SK-N-SH (cell line): Measurements from ENCODE around the gene GHRHR.

Source experiments
- EZH2phosphoT487 ChIP-seq: fragments of 200-600 bp; sonication (generic); IDR thresholded peaks from 2 replicates; pipeline ENCODE4 v1.6.1; 2017; ENCODE audit warnings: low read depth, mixed run types, mild to moderate bottlenecking, antibody characterized with exemption, moderate library complexity, borderline replicate concordance
- GABPA ChIP-seq: IDR thresholded peaks from 2 replicates; pipeline ENCODE4 v1.4.0; 2012; ENCODE audit warnings: low read depth, mild to moderate bottlenecking
- MEF2A ChIP-seq: IDR thresholded peaks from 2 replicates; pipeline ENCODE4 v1.4.0; 2012; ENCODE audit warnings: low read depth, borderline replicate concordance
- NRF1 ChIP-seq: IDR thresholded peaks from 2 replicates; pipeline ENCODE4 v1.6.1; 2012; ENCODE audit warnings: low read depth, mild to moderate bottlenecking, low read length
- POLR2AphosphoS5 ChIP-seq: IDR thresholded peaks from 2 replicates; pipeline ENCODE4 v1.6.1; 2012; ENCODE audit warnings: low read depth, low read length
- SIN3A ChIP-seq: IDR thresholded peaks from 2 replicates; pipeline ENCODE4 v1.6.1; 2012; ENCODE audit warnings: low read depth, mild to moderate bottlenecking, low read length, moderate library complexity, borderline replicate concordance
- SMC3 ChIP-seq: IDR thresholded peaks from 2 replicates; pipeline ENCODE4 v1.6.1; 2012; ENCODE audit warnings: low read depth, low read length, improper control_type of control experiment
- TAF1 ChIP-seq: IDR thresholded peaks from 2 replicates; pipeline ENCODE4 v1.6.1; 2012; ENCODE audit warnings: low read depth, mild to moderate bottlenecking, low read length, moderate library complexity, borderline replicate concordance
- YY1 ChIP-seq: IDR thresholded peaks from 2 replicates; pipeline ENCODE4 v1.4.0; 2012; ENCODE audit warnings: low read depth, mild to moderate bottlenecking
- TF ChIP-seq, protein P1 (sequence below): fragments of 200-600 bp; sonication (generic); IDR thresholded peaks from 2 replicates; pipeline ENCODE4 v1.6.1; 2017; ENCODE audit warnings: antibody characterized with exemption, mild to moderate bottlenecking, moderate library complexity

DNA sequence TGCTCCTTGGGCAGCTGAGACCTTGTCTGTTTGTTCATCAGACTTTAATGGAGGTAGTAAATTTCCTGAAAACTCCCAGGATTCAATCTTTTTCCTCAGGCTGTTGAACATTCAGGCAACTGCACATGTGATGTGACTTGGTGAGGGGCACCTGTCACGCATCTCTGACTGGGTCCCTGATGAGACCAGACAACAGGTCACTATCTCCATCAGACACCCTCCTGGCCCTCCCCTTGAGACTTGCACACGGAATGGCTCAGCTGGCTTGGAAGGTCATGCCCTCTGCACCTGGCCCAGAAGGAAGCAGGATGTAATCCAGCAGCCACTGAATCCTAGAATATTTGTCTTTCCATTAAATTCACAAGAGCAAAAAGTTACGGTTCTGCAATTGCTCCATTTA, 36.2 kb upstream of the GHRHR start:
- no peak for TF ChIP-seq SIN3A
- no peak for TF ChIP-seq POLR2AphosphoS5
- no peak for TF ChIP-seq EZH2phosphoT487
- TF ChIP-seq, protein P1, sequence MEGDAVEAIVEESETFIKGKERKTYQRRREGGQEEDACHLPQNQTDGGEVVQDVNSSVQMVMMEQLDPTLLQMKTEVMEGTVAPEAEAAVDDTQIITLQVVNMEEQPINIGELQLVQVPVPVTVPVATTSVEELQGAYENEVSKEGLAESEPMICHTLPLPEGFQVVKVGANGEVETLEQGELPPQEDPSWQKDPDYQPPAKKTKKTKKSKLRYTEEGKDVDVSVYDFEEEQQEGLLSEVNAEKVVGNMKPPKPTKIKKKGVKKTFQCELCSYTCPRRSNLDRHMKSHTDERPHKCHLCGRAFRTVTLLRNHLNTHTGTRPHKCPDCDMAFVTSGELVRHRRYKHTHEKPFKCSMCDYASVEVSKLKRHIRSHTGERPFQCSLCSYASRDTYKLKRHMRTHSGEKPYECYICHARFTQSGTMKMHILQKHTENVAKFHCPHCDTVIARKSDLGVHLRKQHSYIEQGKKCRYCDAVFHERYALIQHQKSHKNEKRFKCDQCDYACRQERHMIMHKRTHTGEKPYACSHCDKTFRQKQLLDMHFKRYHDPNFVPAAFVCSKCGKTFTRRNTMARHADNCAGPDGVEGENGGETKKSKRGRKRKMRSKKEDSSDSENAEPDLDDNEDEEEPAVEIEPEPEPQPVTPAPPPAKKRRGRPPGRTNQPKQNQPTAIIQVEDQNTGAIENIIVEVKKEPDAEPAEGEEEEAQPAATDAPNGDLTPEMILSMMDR, result no peak
- no peak for TF ChIP-seq GABPA
- TF ChIP-seq TAF1, result no peak
- TF ChIP-seq YY1, result no peak
- no peak for TF ChIP-seq MEF2A
- no peak for TF ChIP-seq NRF1
- no peak for TF ChIP-seq SMC3
